NT2/D1 (cell line): ENCODE data around the gene TNNT2.

Experiments used
- YY1 ChIP-seq: IDR thresholded peaks from 2 replicates; pipeline ENCODE4 v1.6.1; 2011; ENCODE audit not compliant: insufficient read length, insufficient read depth
- ZNF274 ChIP-seq: IDR thresholded peaks from 2 replicates; pipeline ENCODE4 v1.6.1; 2011; ENCODE audit warnings: mild to moderate bottlenecking, low read depth, low read length

GRCh38 chr1:201408176-201408833 is 30.8 kb upstream of the TNNT2 start:
- TF ChIP-seq ZNF274 (no peak), YY1 (no peak)
